ENCODE results near the gene KIAA0232. TPM values are rescaled to one million over a fixed set of nuclear protein-coding genes. Genes with fewer than 3 reads are reported as not detected.

Gene KIAA0232
- total and polyA plus RNA-seq, 9 of the 15 experiments (the other 6 are each of a cell fraction or from before 2014, with no cell fraction given): 3.5 to 17.4 (median 13.0) TPM

- no peak for TF ChIP-seq CEBPB (tag; IDR thresholded peaks at IDR 0.05)
- TF ChIP-seq, protein P1, sequence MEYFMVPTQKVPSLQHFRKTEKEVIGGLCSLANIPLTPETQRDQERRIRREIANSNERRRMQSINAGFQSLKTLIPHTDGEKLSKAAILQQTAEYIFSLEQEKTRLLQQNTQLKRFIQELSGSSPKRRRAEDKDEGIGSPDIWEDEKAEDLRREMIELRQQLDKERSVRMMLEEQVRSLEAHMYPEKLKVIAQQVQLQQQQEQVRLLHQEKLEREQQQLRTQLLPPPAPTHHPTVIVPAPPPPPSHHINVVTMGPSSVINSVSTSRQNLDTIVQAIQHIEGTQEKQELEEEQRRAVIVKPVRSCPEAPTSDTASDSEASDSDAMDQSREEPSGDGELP (CRISPR knock-in tag; IDR thresholded peaks at IDR 0.05; ENCODE audit: borderline replicate concordance): peak; percentile 53; the same call in 1 of the 2 replicates
- peak; percentile 82 to 92 for TF ChIP-seq RAD21 (CRISPR knock-in tag; conservative IDR thresholded peaks at IDR 0.05 in 1 of 2, IDR thresholded peaks at IDR 0.05 in 1 of 2)
- TF ChIP-seq, protein P2, sequence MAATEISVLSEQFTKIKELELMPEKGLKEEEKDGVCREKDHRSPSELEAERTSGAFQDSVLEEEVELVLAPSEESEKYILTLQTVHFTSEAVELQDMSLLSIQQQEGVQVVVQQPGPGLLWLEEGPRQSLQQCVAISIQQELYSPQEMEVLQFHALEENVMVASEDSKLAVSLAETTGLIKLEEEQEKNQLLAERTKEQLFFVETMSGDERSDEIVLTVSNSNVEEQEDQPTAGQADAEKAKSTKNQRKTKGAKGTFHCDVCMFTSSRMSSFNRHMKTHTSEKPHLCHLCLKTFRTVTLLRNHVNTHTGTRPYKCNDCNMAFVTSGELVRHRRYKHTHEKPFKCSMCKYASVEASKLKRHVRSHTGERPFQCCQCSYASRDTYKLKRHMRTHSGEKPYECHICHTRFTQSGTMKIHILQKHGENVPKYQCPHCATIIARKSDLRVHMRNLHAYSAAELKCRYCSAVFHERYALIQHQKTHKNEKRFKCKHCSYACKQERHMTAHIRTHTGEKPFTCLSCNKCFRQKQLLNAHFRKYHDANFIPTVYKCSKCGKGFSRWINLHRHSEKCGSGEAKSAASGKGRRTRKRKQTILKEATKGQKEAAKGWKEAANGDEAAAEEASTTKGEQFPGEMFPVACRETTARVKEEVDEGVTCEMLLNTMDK (IDR thresholded peaks at IDR 0.05; ENCODE audit: borderline replicate concordance, insufficient read depth, low read depth, low read length, poor library complexity, severe bottlenecking): peak; percentile 89
Measured at GRCh38 chr4:6873792-6874461, 91.4 kb downstream of the KIAA0232 start (continued).

- in situ Hi-C loops (cut with MboI) (no loop called here), intact Hi-C loops (cut with micrococcal nuclease) (loop anchor here (1.0 kb wide), 2 partner anchors 92 to 155 kb away; no protein-coding TSS in a partner anchor)
- peaks cover 84% of the 10 kb centered on the region for H3K36me3 ChIP-seq (ENCODE audit: control insufficient read depth, insufficient read depth, low read length)
- DNase-seq (ENCODE audit: extremely low read depth in 1 of 4, low spot score in 3 of 4): no peak
- H3K9ac ChIP-seq (ENCODE audit: insufficient read depth in 1 of 2, low read depth in 2 of 2, low read length in 2 of 2): no peak overlapping the region; a peak in 1 of 4 replicates
- H3K27ac ChIP-seq (ENCODE audit: extremely low read depth, low read depth, low read length): no peak overlapping the region
- H3K4me1 ChIP-seq (replicated peaks in 1 of 2; ENCODE audit: control insufficient read depth in 2 of 2, insufficient read depth in 2 of 2, low read length in 2 of 2): no peaks in the 10 kb centered on the region
- no peaks in the 10 kb centered on the region for H3K27me3 ChIP-seq (ENCODE audit: control insufficient read depth in 2 of 2, insufficient read depth in 2 of 2, low read length in 2 of 2)
- H3K79me2 ChIP-seq (ENCODE audit: control insufficient read depth, insufficient read depth, low read length): 0 out of 3 replicates have a peak, but pooled peaks cover 7% of the 10 kb centered on the region
- no peak overlapping the region for H3K4me2 ChIP-seq (ENCODE audit: insufficient read depth, low read length)
- H3K9me1 ChIP-seq (ENCODE audit: control insufficient read depth, insufficient read depth, low read length): no peaks in the 10 kb centered on the region
- ChIA-PET POLR2A (interaction anchor here (0.6 to 1.6 kb wide), 3 partner anchors 11 to 497 kb away, joined by 3 to 8 read pairs (median 3); no protein-coding TSS in a partner anchor), CTCF (ENCODE audit: low intra/inter-chr PET ratio) (interaction anchor here (1.0 to 4.7 kb wide), 2 partner anchors 154 to 157 kb away, joined by 3 to 66 read pairs; no protein-coding TSS in a partner anchor)
- 99% methylated on average over 4 of the region's 4 CpGs for WGBS (ENCODE audit: insufficient coverage, low coverage, missing lambda C conversion rate)
- no peaks in the 10 kb centered on the region for H3K9me3 ChIP-seq (replicated peaks; ENCODE audit: control insufficient read depth, insufficient read depth, low read depth, low read length)
- H3K4me3 ChIP-seq: no peak overlapping the region
- H2AFZ ChIP-seq (ENCODE audit: low read depth, low read length): no peak overlapping the region
- peaks cover 5% of the 10 kb centered on the region for H4K20me1 ChIP-seq (replicated peaks; ENCODE audit: control insufficient read depth, insufficient read depth, low read length)
- BruUV-seq (replicated peaks): no TSS peak
- no peak for FAIRE-seq
- ATAC-seq: no peak
- no peak for TF ChIP-seq CGGBP1 (CRISPR knock-in tag; IDR thresholded peaks at IDR 0.05)
- no peak for TF ChIP-seq ARHGAP35 (IDR thresholded peaks at IDR 0.05; ENCODE audit: partially characterized antibody)
- no peak for TF ChIP-seq NFIC (IDR thresholded peaks at IDR 0.05)
- TF ChIP-seq, protein P3, sequence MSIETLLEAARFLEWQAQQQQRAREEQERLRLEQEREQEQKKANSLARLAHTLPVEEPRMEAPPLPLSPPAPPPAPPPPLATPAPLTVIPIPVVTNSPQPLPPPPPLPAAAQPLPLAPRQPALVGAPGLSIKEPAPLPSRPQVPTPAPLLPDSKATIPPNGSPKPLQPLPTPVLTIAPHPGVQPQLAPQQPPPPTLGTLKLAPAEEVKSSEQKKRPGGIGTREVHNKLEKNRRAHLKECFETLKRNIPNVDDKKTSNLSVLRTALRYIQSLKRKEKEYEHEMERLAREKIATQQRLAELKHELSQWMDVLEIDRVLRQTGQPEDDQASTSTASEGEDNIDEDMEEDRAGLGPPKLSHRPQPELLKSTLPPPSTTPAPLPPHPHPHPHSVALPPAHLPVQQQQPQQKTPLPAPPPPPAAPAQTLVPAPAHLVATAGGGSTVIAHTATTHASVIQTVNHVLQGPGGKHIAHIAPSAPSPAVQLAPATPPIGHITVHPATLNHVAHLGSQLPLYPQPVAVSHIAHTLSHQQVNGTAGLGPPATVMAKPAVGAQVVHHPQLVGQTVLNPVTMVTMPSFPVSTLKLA (conservative IDR thresholded peaks at IDR 0.05): no peak
- no peak for TF ChIP-seq KLF1 (tag; IDR thresholded peaks at IDR 0.05)
- TF ChIP-seq POLR2AphosphoS5 (IDR thresholded peaks at IDR 0.05; ENCODE audit: control insufficient read depth, insufficient read depth, low read depth, low read length): no peak
- no peak for TF ChIP-seq MBD2 (IDR thresholded peaks at IDR 0.05; ENCODE audit: borderline replicate concordance, low read depth)
- no peak for TF ChIP-seq SOX6 (IDR thresholded peaks at IDR 0.05)
- no peak for TF ChIP-seq CBX2 (IDR thresholded peaks at IDR 0.05; ENCODE audit: insufficient read depth, low read length, poor library complexity, severe bottlenecking)
- no peak for TF ChIP-seq ADNP (tag; IDR thresholded peaks at IDR 0.05)
- no peak for TF ChIP-seq ZNF76 (CRISPR knock-in tag; IDR thresholded peaks at IDR 0.05; ENCODE audit: borderline replicate concordance)
Measured at GRCh38 chr4:6874981-6875380, 92.5 kb downstream of the KIAA0232 start.

Data from K562 (cell line).